Lung (tissue), 12 donors: ENCODE data around the gene FARSA. TPM values are rescaled to one million over a fixed set of nuclear protein-coding genes. Genes with fewer than 3 reads are reported as not detected.

Source experiments
- ATAC-seq: fragments of 200-7000 bp; cut with Tn5 transposase; one replicate; pipeline ENCODE4 v1.9.1; 2020; ENCODE audit warnings: moderate number of reproducible peaks; ENCODE audit not compliant: insufficient read depth, low FRiP score
- DNase-seq, 3 donors: peaks; one replicate each; pipeline ENCODE4 v3.0.0-alpha.2; 2013 to 2017
- H3K27ac ChIP-seq, 2 donors: one replicate each; pipeline ENCODE4 v1.5.1; 2013; ENCODE audit warnings: mild to moderate bottlenecking in 2 of 2, moderate library complexity in 2 of 2, control low read depth in 1 of 2, inconsistent platforms in 1 of 2, low read depth in 1 of 2, low read length in 1 of 2
- H3K27me3 ChIP-seq, 3 donors: one replicate each; pipeline ENCODE4 v1.5.1; 2013; ENCODE audit warnings: low read length in 2 of 3; ENCODE audit not compliant: control insufficient read depth in 3 of 3, insufficient read depth in 3 of 3
- H3K36me3 ChIP-seq, 4 donors: one replicate each; pipeline ENCODE4 v1.5.1; 2013; ENCODE audit warnings: low read length in 4 of 4, mild to moderate bottlenecking in 1 of 4, moderate library complexity in 1 of 4; ENCODE audit not compliant: control insufficient read depth in 4 of 4, insufficient read depth in 4 of 4
- H3K4me1 ChIP-seq, 5 donors: one replicate each; pipeline ENCODE4 v1.5.1; 2013; ENCODE audit warnings: low read length in 5 of 5, mild to moderate bottlenecking in 2 of 5, moderate library complexity in 1 of 5; ENCODE audit not compliant: control insufficient read depth in 5 of 5, insufficient read depth in 5 of 5
- H3K4me3 ChIP-seq: one replicate; pipeline ENCODE4 v1.5.1; 2013; ENCODE audit warnings: mild to moderate bottlenecking, control low read depth, moderate library complexity
- H3K9ac ChIP-seq, 2 donors: one replicate each; pipeline ENCODE4 v1.5.1; 2013; ENCODE audit warnings: low read length in 2 of 2, control low read depth in 1 of 2; ENCODE audit not compliant: insufficient read depth in 1 of 2
- H3K9me3 ChIP-seq, 4 donors: one replicate each; pipeline ENCODE4 v1.5.1; 2013; ENCODE audit warnings: low read length in 3 of 4, mild to moderate bottlenecking in 1 of 4, moderate library complexity in 1 of 4; ENCODE audit not compliant: control insufficient read depth in 4 of 4, insufficient read depth in 3 of 4
- WGBS, 2 donors: extraction: QIAGEN DNeasy Blood & Tissue Kit; methylation state at CpG; one replicate each; pipeline ENCODE4 v1.1.7; 2013; 5-methylcytosine and 5-hydroxymethylcytosine counted together
- polyA plus RNA-seq, 2 donors: library from polyadenylated mRNA; stranded (reverse); fragments of 200-250 nt; gene quantifications; one replicate each; pipeline ENCODE4 v1.2.1, GENCODE V29; 2013
- total RNA-seq, 2 donors: library from RNA; depleted of rRNA in 1 of 2; stranded (reverse); fragments of >200 nt in 1 of 2; gene quantifications; one replicate each; pipeline ENCODE4 v1.2.1, GENCODE V29; 2014 to 2021
- TF ChIP-seq, protein P1 (sequence below): IDR thresholded peaks from 2 replicates; pipeline ENCODE4 v1.5.1; 2012; ENCODE audit warnings: mild to moderate bottlenecking; ENCODE audit errors: control extremely low read depth, extremely low read depth
- donor health status: control.
- donor health status: control.
- donor health status: Bipolar disorder and iron deficiency.
- donor health status: healthy.
- donor health status: DM: yes; HTN: yes; CAD: no.

The FARSA gene
- total and polyA plus RNA-seq, 4 donors = 27.8 to 72.1 (median 52.8) TPM

DNA sequence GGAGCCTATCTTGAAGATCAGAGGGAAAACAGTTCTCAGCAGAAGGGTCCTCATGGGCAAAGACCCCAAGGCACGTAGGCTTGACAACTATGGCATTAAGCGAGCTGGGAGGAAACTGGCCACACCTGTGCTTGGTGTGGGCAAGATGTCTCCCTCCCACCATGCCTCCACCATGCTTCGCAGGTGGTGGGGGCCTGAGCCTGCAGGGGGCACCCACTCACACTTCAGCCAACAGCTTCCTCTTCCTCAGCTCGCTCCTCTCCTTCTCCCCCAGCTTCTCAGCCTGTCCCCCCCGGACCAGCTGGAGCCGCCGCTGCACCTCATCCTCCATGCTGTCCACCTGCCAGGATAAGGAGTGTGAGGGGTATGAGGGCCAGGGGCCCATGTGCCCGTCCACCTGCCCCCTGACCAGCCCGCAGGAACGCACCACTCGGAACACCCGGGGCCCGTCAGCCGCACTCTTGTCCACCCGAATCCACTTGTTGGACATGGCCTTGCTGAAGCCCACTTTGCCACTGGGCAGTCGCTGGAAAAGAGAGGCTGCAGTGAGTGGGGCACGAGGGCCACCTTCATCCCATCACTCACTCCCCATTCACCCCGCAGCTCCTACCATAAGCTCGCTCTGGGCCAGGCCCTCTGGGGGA, 3.4 kb downstream of the FARSA start:
- peaks cover 0 to 34% (median 20%) of the 10 kb centered on the region in 4 donors for H3K36me3 ChIP-seq
- WGBS, 2 donors = 78 to 87% methylated on average over 19 of the region's 19 CpGs

DNA sequence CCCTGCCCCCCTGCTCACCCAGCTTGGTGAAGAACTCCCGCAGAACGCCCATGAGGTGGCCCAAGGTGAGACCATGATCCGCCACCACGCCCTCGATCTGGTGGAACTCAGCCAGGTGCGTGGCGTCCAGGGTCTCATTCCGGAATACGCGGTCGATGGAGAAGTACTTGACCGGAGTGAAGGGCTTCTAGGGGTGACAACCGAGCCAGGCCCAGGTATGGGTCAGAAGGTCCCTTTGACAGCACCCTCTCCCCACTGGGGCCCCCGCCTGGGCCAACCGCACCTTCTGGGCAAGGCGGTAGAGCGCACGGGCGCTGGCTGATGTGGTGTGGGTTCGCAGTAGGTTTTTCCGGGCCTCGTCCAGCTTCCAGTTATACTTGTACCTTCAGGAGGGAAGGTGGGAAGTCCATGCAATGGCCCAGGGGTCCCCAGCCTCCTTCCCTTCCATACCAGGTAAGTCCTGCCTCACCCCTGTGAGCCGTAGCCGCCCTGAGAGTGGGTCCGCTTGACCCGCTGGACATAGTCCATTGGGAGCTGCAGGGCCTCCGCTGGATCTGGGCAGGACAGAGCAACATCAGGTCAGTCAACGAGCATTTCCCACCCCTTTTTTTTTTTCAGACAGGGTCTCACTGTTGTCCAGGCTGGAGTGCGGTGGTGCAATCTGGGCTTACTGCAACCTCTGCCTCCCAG, 8.7 kb downstream of the FARSA start:
- Histone ChIP-seq H3K27me3 (no peaks in the 10 kb centered on the region), H3K9ac (no peak overlapping the region), H3K4me3 (no peak overlapping the region), H3K4me1 (no peaks in the 10 kb centered on the region), H3K27ac (no peak overlapping the region), H3K36me3 (peaks cover 13 to 47% (median 43%) of the 10 kb centered on the region in 4 donors), H3K9me3 (no peaks in the 10 kb centered on the region)
- ATAC-seq (no peak), DNase-seq (no peak)
- TF ChIP-seq, protein P1, sequence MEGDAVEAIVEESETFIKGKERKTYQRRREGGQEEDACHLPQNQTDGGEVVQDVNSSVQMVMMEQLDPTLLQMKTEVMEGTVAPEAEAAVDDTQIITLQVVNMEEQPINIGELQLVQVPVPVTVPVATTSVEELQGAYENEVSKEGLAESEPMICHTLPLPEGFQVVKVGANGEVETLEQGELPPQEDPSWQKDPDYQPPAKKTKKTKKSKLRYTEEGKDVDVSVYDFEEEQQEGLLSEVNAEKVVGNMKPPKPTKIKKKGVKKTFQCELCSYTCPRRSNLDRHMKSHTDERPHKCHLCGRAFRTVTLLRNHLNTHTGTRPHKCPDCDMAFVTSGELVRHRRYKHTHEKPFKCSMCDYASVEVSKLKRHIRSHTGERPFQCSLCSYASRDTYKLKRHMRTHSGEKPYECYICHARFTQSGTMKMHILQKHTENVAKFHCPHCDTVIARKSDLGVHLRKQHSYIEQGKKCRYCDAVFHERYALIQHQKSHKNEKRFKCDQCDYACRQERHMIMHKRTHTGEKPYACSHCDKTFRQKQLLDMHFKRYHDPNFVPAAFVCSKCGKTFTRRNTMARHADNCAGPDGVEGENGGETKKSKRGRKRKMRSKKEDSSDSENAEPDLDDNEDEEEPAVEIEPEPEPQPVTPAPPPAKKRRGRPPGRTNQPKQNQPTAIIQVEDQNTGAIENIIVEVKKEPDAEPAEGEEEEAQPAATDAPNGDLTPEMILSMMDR = no peak
- 96% methylated on average over 29 of the region's 29 CpGs for WGBS, 2 donors

More for the DNA sequence above, 3.4 kb downstream of the FARSA start:
- Histone ChIP-seq H3K27me3 (no peaks in the 10 kb centered on the region), H3K9me3 (no peaks in the 10 kb centered on the region), H3K9ac (no peak overlapping the region), H3K4me3 (no peak overlapping the region), H3K27ac (no peak overlapping the region), H3K4me1 (peaks cover 5 to 11% (median 7%) of the 10 kb centered on the region in 5 donors)
- DNase-seq = no peak
- TF ChIP-seq, protein P1 = no peak
- no peak for ATAC-seq

DNA sequence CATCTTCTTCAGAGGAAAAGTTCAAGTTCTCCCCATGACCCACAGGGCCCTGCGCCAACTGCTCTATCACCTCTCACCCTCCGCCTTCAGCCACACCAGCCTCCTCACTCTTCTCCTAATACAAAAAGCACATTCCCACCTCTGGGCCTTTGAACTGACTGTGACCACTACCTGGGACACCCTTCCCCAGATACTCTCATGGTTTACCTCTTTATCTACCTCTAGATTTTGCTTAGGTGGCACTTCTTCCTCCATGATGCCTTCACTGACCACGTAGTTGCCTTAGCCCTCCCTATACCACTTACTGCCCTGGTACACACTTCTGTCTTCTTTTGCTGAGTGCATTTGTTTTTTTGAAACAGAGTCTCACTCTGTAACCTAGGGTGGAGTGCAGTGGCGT, 10.6 kb downstream of the FARSA start:
- Histone ChIP-seq H3K27ac (no peak overlapping the region), H3K36me3 (peaks cover 13 to 36% (median 31%) of the 10 kb centered on the region in 4 donors), H3K27me3 (no peaks in the 10 kb centered on the region), H3K9me3 (no peaks in the 10 kb centered on the region), H3K4me1 (peaks cover 0 to 1% (median 0%) of the 10 kb centered on the region in 5 donors), H3K4me3 (no peak overlapping the region), H3K9ac (no peak overlapping the region)
- ATAC-seq (no peak), DNase-seq (no peak)
- TF ChIP-seq, protein P1 = no peak
- WGBS, 2 donors = 97% methylated on average over 4 of the region's 4 CpGs
